HS-5 (cell line): Measurements from ENCODE around the gene STRBP.

ENCODE experiments used
- DNase-seq: peaks from one replicate; pipeline ENCODE4 v3.0.0-alpha.2; 2012; ENCODE audit warnings: low read depth

Gene STRBP

DNA sequence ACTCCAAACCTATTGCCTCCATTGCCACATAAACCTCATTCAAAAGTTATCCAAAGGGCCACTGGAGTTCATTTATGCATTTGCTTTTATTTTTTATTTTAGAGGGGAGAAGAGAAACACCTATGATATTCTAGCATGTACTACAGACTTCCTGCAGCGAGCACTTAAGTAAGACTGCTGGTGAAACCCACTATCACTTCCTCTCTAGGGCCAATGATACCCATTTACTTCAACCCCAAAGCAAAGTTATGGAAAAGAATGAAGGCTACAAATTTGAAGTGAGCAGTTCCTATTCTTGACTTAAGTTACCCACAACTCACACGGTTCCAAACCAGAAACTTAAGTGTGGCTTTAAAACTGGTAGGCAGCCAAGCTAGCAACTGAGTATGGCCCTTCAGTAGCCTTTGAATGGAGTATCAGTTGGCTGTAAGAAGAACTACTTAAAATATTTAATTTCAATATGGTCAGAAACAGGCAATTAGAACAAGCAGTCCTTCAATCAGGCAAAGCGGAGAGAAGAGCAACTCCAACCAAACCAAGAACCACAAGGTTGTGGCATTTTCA is 140.8 kb downstream of the STRBP start:
- no peak for DNase-seq

DNA sequence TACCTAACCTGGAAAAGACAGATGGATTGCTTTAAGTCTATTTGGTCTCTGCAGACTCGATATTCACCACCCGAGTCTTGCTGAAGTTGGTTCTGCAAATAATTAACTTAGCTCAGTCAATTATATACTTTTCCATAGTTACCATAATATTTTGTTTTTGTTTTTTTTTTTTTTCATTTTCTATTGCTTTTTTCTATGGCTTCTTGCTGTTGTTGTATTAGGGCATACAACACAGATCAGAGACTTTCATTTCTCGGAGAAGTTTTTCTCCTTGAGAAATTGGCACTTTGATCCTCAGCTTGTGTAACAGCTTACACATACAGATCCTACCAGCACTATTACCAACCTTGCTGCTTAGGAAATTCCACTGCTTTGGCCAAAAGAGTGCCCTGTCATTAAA is 146.9 kb downstream of the STRBP start:
- DNase-seq = no peak

DNA sequence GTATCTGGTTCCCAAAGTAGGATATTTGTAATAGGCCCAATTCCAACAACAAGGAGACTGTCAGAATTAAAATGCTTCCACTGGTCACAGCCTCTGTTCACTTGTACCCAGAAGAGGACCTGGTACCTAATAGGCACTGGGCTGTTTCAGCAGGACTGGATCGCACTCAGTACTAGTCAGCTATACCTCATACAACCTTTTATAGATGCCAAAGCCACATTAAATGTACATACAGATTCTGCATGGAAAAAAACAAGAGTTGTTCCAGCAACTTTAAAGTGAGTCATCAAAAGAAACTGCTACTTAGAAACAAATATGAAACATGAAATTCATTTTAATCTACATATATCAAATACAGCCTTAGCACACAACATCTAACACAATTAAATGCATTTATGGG is 147.4 kb downstream of the STRBP start:
- no peak for DNase-seq

DNA sequence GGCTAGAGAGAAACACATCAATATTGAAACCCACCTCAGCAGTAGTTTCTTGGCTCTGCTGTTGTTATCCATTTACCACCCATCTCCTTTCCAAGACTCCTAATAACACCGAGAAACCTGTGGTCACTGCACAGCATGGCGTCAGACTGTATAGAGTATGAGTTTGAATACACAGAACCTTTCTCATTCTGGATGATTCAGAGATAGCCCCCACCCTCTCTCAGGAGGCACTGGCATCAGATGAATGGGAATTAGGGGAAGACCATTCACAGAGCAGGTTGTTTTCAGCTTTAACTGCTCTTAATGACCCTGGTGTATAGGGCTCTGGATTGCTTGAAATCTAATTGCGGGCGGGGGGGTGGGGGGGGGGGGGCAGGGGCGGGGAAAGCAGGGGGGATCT is 148.3 kb downstream of the STRBP start:
- DNase-seq = no peak

DNA sequence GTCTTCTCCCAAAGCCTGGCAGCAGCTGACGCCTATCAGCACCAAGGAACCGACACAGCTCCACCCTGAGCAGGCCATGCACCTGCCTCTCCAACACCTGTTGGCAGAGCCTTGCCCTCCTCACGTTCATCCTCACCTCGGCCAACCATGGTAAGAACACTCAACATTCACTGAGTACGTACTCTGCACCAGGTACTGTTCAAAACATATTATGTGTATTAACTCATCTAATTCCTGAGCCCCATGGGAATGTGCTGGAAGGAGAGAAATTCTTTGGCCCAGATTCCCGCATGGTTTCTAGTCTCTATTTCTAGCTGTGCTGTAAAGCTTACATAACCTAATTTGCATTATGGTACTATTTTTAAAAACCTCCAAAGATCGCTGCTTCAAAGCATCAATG is 148.8 kb downstream of the STRBP start:
- DNase-seq = no peak

DNA sequence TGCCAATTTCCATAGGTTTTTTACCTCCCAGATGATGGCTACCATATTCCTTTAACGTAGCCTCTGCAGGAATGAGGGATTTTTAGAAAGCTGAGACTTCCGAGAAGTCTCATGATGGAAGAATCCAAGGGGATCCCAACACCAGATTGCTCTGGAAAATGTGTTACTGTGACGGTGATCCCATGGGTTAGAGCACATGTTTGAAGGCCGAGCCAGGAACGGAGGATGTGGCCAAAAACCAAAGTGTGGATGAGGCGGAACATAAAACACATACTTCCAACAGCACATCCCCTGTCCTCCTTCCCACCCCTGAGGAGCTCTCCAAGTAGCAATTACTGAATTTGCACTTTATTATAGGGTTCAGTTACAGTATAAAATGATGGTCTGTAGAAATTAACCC is 152.3 kb downstream of the STRBP start:
- no peak for DNase-seq

DNA sequence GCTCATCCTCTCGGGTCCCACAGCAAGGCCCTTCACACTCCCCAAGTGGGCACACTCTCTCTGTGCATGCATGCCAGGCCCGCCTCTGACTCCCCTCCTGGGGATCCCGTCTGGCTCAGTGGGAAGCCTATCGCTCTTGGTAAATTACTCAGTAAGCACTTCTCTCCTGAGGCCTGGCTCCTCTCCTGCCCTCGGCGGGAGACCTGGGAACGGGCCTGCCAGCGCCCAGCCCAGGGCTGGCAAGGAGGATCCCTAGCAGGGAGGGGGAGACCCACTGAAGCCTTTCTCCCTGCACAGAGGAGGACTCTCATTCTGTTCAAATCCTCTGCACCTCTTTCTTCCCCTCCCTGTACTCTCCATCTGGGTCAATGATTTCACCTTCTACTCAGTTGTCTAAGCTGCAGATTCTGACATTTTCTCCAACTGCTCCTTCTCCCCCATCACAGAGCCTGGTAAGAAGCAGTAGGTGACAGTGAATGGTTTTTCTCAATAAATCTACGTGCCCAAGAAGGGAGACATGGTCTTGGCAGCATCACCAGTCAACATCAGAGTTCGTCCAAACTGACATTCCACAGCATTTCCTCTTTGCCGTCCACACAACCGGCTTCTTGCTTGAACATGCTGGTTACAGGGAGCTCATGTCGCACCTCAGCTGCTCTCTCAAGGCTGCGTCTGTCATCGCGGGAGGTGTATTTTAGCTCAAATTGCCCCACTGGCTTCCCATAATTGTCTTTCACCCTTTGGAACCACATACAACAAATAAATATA is 153.1 kb downstream of the STRBP start:
- no peak for DNase-seq

DNA sequence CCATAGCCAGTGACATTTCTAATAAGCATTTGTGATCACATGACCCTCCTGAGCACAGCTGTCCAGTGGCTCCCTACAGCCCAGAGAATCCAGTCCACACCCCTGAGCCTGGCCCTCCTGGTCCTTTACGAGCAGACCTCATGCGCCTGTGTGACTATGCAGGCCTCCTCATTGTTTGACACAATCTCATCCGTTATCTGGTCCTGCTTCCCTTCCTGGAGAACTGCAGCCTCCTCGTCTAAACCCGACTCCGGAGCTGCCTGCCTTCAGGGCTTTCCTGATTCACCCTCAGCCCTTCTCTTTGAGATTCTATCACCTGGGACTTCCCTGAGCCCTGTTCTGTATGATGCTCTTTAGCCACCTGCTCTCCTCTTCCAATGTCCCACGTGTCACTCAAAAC is 155.2 kb downstream of the STRBP start:
- DNase-seq = no peak

DNA sequence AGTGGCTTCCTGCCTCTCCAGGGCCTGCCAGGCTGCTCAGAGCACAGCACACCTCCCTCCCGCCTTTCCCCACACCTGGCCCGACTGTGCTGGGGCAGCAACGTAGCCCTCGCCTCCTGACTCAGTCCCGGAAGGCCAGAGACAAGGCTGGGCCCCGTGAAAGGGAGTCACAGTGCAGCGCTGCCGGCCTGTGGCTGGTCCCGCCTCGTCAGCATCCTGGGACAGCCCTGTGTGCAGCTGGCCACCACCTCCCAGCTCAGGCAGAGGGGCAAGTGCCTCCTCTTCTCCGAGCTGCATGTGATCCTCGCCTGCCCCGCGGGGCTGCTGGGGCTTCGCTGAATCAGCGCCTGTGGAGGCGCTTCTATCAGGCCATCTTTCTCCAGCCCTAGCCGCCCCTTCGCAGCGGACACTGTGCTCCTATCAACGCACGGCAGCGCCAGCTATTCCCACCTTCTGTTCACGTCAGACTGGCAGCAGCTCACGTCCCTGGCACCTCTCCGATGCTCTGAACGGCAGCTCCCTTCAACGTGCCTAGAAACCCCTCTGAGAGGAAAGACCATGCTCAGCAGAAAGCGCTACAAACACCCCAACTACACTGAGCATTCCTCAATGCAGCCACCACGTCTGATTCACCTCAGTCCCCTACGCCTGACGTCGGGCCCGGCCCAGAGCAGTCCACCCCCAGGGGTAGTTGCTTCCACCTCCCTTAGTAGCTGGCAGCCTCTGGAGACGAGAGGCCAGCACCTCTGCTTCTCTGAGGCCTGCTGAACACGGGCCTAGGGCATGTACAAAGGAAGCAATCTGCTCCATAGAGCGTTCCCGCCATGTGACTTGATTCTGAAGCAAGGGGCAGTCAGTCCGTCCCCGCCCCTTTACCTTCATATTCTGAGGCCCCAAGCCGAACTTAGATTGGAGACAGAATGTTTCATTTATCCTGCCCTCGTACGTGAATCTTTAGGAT is 156.1 kb downstream of the STRBP start:
- no peak for DNase-seq

DNA sequence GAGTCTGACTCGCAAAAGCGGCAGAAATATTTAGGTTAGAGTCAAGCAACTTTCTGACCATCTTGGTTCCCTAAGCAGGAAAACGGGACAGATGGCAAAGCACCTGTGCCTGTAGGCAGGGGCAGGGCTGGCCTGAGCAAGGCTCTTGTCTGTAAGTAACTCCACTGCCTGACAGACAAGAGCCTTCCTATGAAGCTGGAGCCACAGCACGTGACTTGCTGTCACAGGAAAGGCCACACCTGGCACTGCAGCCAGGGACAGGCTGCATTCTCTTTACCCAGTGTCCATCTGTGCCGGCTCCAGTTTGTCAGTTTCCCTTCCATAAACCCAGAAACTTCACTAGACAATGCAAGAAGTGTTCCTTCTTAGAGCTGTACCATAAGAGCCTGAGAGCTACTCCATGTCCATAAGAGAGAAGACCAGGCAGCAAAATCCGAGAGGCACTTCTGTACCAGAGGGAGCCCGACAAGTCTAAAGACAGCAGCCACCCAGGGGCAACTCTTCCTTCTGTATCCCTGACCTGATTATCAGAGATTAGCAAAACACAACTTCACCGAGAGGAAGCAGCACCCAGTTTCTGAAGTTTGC is 156.9 kb downstream of the STRBP start:
- DNase-seq = no peak

DNA sequence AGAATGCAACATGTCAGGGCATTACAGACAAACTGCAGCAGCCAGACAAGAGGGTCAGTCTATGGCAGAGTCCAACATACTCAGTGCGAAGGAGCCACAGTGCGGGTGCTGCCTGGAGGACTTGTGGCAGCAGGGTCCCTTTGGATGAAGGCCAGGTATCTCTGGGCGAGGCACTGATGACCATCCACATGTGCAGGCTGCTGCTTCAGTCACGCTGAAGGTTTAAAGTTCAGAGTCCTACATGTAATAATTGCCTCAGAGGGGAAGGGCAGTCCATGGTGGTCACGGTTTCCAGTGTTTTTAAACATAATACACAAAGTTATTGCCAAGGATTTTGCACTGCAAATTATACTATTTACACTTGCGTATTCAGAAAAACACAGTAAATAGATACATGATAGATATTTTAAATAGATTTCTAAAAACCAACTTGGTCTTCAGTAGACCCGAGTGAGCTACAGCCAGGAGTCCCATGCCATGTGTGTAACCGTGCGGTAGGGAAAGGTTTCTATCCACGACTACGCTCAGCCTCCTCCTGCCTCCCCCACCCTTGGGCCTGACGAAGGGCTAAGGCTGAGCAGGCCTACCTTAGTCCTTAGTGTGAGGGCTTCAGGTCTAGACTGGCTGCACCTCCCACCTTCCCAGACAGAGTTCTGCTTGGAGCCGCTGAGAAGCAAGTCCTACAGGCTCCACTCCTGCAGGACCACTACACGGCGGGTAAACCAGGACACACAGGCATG is 158.7 kb downstream of the STRBP start:
- DNase-seq = no peak

DNA sequence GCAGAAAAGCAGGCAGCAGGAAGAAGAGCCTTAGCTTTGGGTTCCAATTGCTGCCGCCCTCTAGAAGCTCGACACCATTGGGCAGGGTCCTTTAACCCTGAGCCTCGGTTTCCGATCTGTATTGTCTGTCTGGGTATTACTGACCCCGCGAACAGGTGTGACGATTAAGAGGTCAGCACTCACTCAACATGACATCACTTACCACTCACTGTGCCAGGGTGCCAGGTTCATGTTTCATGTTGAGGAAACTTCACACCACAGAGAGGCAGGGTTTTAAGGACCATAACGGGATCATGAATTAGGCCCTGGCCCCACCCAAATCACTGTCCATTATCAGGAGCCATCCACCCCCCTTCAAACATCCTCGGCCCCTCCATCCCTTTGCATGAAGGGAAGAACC is 159.4 kb downstream of the STRBP start:
- no peak for DNase-seq

DNA sequence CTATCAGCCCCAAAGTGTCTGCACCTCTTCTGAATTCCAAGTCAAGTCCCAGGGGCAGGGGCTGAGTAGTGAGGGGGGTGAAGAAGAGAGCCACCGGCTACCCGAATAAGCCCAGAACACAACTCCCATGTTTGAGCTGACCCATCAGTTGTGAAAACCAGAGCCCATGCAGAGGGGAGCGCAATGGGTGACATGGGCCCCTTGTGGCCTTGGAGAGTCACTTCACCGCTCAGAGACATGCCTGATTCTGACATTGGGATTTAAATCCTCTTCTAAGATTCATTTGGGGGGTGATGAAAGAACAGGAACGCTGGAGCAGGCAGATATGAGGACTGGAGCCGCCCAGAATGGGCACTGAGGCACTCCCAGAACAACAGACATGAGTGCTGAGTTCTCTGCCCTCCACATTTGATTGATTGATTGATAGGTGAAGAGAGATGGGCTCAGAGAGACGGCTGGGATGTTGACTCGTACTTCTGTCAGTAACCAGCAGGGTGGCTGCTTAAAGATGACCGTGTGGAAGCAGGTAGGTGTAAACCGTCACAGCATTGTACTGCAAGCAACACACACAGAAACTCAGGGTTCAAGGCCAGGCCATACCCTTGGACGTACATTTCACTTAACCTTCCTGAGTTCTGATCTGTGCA is 160.6 kb downstream of the STRBP start:
- no peak for DNase-seq

DNA sequence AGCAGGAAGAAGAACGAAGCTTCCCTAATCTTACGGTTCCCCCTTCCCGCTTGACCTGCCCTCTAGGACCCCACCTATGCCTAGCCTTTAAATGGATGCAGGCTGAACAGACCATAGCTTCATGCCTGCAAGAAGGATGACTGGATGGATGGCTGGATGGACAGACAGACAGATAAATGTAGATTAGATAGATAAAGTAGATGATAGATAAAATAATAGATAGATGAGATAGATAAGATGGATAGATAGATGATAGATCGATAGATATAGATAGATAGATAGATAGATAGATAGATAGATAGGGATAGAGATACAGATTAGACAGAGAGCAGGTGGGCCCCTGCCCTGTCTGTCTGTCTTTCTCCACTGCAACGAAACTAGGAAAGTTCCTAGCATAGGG is 162.9 kb downstream of the STRBP start:
- DNase-seq = no peak

DNA sequence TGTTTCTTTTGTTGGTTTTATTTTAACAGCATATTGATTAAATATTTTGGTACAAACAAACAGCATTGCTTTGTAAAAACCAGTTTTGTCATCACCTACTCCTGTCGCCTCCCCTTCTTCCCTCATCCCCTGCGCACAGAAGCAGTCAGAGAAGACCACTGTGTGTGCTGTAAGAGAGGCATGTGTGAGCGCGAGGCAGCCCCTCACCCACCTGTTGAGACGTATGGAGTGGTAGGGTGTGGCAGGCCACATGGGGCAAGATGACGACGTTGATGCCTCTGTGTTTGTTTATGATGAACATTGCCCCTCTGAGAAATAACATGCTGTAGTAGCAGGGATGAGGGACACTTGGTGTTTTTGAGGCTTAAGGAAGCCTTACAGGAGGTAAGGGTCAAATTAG is 163.6 kb downstream of the STRBP start:
- no peak for DNase-seq

DNA sequence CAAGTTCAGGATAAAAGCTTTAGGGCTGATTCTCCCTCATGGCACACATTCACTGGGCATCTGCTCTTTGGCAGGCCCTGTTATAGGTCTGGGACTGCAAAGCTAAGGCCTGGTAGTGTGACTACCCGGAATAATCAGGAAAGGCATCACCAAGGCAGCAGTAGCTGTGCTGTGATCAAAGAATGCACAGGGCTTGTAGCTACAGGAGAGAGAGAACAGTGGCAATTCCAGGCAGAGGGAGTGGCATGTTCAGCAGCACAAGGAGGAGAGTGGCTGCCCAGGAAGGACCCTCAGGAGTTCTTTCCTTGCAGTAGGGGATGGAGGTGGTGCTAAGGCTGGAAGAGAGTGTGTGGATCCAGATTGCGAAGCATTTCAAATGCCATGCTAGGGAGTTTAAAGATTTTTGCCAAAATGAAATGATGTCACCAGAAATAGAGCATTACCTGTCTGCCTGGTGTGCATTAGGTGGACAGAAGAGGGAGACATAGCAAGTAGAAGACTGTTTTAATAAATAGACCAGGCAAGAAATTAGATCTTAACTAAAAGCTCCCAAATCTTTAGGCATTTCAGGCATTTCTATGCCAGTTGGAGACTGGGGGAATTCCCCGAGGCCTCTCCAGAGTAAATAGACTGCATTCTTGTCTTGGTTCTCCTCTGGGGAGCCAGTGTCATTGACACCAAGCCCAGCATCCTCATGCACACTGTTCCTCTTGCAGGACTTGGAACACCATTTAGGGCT is 165.8 kb downstream of the STRBP start:
- no peak for DNase-seq

DNA sequence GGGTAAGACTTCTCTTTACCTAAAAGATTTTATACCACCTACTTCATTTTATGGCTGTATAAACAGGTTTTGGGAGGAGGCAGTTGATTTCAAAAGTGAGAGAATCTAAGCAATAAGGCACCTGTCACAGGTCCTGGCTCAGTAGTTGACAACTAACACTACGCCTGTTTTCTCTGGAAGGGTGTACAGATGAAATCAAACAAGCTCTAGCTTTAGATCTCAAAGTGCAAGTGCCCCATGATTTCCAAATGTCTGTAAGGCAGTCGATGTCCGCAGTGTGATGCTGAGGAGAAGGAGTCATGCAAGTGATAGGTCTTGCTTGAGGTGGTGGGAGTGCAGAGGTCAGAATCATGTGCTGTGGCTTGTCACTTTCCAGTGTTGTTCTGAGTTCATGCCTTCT is 168.8 kb downstream of the STRBP start:
- DNase-seq = no peak

DNA sequence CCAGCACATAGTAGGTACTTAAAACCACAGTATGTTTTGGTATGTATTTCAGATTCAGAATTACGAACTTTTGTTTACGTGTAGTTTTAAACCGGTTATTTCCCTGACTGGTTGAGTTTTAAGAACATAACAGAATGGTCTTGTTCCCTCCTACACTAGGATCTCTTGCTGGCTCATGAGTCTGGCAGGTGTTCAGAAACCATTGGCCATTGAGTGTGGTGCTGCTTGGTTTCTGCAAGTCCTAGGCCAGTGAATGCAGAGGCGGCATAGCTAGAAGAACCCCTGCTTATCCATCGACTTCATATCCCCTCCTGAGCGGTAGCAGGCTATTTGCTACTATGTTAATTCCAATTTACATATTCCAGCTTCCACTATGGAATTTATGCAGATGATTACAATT is 169.3 kb downstream of the STRBP start:
- no peak for DNase-seq

DNA sequence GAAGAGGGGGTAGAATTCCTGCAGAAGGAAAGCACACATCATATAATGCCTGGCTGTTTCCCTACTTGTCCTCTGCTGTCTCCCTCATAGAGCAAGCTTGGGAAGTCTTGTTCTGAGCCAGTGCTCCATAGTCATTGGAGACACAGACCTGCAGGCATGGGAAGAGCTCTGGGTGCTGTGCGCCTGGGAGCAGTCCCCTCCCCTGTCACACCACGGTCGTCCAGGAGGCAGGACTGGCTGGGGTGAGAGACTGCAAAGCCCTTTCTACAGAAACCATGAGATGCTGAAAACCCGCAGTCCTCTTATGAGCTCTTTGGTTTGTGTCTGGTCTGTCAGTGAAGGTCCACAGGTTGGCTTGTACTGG is 170.3 kb downstream of the STRBP start:
- no peak for DNase-seq

DNA sequence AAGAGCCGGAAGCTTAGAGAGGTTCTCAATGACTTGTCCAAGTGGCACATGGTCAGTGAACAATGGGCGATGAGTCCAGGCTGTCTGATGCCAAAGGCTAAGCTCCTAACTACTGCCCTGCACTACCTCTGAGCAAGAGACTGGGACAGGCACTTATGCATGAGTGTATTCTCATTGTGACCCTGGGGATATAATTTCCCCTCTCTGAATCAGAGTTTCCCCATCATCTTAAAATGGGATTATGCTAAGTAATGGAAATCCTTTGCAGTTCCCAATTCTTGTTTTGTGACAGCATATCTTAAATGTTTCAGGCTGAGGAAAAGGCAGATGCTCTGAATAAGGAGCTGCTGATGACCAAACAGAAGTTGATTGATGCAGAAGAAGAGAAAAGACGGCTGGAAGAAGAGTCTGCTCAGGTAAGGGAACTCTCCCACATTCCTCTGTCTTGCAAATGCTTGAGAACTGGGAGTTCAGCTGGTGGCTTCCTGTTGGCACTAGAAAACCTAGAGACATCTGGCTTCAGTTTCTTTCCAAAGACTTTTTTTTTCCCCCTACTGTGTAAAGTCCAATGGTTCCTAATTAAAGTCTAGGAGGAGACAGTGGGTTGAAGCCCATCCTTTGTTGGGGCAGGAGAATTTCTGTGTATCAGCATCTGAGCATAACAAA is 170.8 kb downstream of the STRBP start:
- no peak for DNase-seq
